CD4-positive, CD25-positive, alpha-beta regulatory T cell (primary cell): ENCODE results near the gene IGFL1. TPM values are rescaled to one million over a fixed set of nuclear protein-coding genes. Genes with fewer than 3 reads are reported as not detected.
"Not testable (repeated sequence)": the region's sequence is repeated elsewhere in the genome, so short reads cannot be mapped to it uniquely, and the experiment has no call there.

Experiments
- ATAC-seq, 2 donors: fragments of 150-1000 bp; cut with Tn5 transposase; one replicate each; pipeline ENCODE4 v1.10.0; 2021; ENCODE audit warnings: low read depth in 2 of 2, moderate number of reproducible peaks in 2 of 2, moderate library complexity in 1 of 2
- DNase-seq, 3 donors: peaks; one replicate each; pipeline versions ENCODE4 v3.0.0 to v3.0.0-alpha.2; 2012 to 2022; ENCODE audit warnings: mixed read lengths in 1 of 3
- H3K27ac ChIP-seq: one replicate; pipeline ENCODE4 v1.7.0; 2013; ENCODE audit warnings: mild to moderate bottlenecking, low read length; ENCODE audit not compliant: insufficient read depth, poor library complexity, severe bottlenecking
- H3K27me3 ChIP-seq: one replicate; pipeline ENCODE4 v1.7.0; 2013; ENCODE audit warnings: low read length; ENCODE audit not compliant: control insufficient read depth, insufficient read depth
- H3K36me3 ChIP-seq: one replicate; pipeline ENCODE4 v1.7.0; 2013; ENCODE audit warnings: mild to moderate bottlenecking, low read length, moderate library complexity; ENCODE audit not compliant: control insufficient read depth, insufficient read depth
- H3K4me1 ChIP-seq: 2 replicates; pipeline ENCODE4 v1.7.0; 2013; ENCODE audit warnings: mild to moderate bottlenecking, low read length; ENCODE audit not compliant: insufficient read depth, control insufficient read depth, poor library complexity, severe bottlenecking
- H3K4me3 ChIP-seq: one replicate; pipeline ENCODE4 v1.7.0; 2013; ENCODE audit warnings: low read depth, mild to moderate bottlenecking, low read length, moderate library complexity
- H3K9me3 ChIP-seq, 2 experiments: 1 replicate in 1 of 2; 2 replicates in 1 of 2; pipeline ENCODE4 v1.7.0; 2013; ENCODE audit warnings: low read length in 2 of 2, mild to moderate bottlenecking in 1 of 2, moderate library complexity in 1 of 2; ENCODE audit not compliant: control insufficient read depth in 2 of 2
- H3K27ac Mint-ChIP-seq, 3 donors: one replicate each; pipeline ENCODE4 v1.8.0; 2020 to 2022; ENCODE audit warnings: mild to moderate bottlenecking in 3 of 3, mixed read lengths in 3 of 3, moderate library complexity in 2 of 3
- H3K27me3 Mint-ChIP-seq: one replicate; pipeline ENCODE4 v1.8.0; 2022; ENCODE audit warnings: mild to moderate bottlenecking, mixed read lengths
- H3K36me3 Mint-ChIP-seq: one replicate; pipeline ENCODE4 v1.8.0; 2020; ENCODE audit warnings: mixed read lengths
- H3K4me1 Mint-ChIP-seq, 4 donors: one replicate each; pipeline ENCODE4 v1.8.0; 2020 to 2022; ENCODE audit warnings: mixed read lengths in 4 of 4, mild to moderate bottlenecking in 1 of 4
- H3K4me3 Mint-ChIP-seq, 4 donors: one replicate each; pipeline ENCODE4 v1.8.0; 2020 to 2022; ENCODE audit warnings: mild to moderate bottlenecking in 4 of 4, mixed read lengths in 4 of 4, moderate library complexity in 3 of 4
- H3K9me3 Mint-ChIP-seq, 7 donors: one replicate each; pipeline ENCODE4 v1.8.0; 2020 to 2022; ENCODE audit warnings: mixed read lengths in 7 of 7, mild to moderate bottlenecking in 3 of 7, moderate library complexity in 2 of 7
- polyA plus RNA-seq, 4 donors: library from polyadenylated mRNA; unstranded; fragments of 300-500 nt; fragmentation: Illumina TruSeq; gene quantifications; one replicate each; pipeline ENCODE4 v1.2.3, GENCODE V29; 2021
- total RNA-seq: library from RNA; stranded (reverse); gene quantifications from one replicate; pipeline ENCODE4 v1.2.3, GENCODE V29; 2022

Gene IGFL1
- total and polyA plus RNA-seq, 5 donors from 2014 or later, result not detected

DNA sequence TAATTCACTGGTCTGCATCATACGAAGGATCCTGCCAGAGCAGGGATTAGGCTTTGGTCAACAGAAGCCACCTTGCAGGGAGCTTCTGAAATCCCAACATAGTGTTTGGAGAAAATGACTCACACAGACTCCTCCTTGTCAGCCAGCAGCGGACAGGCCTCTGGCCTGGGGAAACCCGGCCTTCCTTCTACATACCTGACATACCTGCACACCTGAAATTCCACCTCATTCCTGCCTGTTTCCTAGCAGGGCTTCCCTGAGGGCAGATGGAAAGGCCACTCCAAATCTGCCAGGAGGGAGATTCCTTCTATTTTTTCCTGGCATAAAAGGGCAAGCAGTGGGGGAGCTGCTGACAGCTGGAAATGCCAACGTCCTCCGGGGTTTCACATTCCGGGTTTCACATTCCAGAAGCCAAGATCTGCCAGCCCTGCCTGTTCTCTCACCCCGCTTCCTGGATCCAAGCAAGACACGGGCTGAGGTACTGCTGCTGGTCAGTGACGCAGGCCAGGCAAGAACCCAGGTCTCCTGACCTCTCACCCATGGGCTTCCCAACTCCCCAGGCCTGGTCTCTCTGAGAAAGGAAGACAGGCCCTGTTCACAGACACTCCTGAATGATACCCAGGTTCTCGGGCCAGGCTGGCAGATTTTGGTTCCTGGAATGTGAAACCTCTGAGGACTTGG, 18.2 kb upstream of the IGFL1 start:
- H3K36me3 Mint-ChIP-seq, result no peaks in the 10 kb centered on the region
- no peak for ATAC-seq
- H3K27me3 ChIP-seq, result no peaks in the 10 kb centered on the region
- H3K4me1 ChIP-seq, result no peaks in the 10 kb centered on the region
- H3K9me3 Mint-ChIP-seq, result peaks cover 0 to 4% (median 0%) of the 10 kb centered on the region in 7 donors
- H3K36me3 ChIP-seq, result no peaks in the 10 kb centered on the region
- no peak overlapping the region for H3K4me3 Mint-ChIP-seq
- DNase-seq, result no peak
- H3K4me1 Mint-ChIP-seq, result peaks cover 0 to 6% (median 3%) of the 10 kb centered on the region in 4 donors
- H3K9me3 ChIP-seq, result no peaks in the 10 kb centered on the region
- no peak overlapping the region for H3K4me3 ChIP-seq
- H3K27ac ChIP-seq, result no peak overlapping the region
- peaks cover 6% of the 10 kb centered on the region for H3K27me3 Mint-ChIP-seq
- no peak overlapping the region for H3K27ac Mint-ChIP-seq

DNA sequence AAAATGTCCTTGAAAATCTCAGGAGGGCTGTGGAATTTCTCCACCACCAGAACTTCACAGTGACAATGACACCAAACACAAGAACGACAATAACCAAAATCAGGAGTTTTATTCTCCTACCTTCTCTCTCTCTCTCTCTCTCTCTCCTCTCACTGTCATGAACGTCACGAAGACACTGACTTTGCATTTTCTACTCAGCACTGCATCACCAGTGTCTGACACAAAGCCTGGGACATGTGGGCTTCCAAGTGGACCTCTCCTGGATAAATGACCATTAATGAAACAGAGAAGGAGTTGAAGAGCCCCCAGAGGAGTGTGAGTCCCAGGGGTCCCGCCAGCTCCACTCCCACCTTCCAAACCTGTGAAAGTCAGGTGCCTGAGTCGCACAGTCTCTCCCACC, 16.9 kb upstream of the IGFL1 start:
- ATAC-seq, H3K4me1 ChIP-seq, H3K9me3 ChIP-seq, H3K4me3 ChIP-seq, H3K9me3 Mint-ChIP-seq, H3K27me3 Mint-ChIP-seq, H3K4me3 Mint-ChIP-seq, H3K27ac ChIP-seq, H3K27me3 ChIP-seq, DNase-seq, H3K4me1 Mint-ChIP-seq, H3K36me3 ChIP-seq, H3K36me3 Mint-ChIP-seq: not testable (repeated sequence)
- H3K27ac Mint-ChIP-seq, result peak overlapping the region in 1 of 3 donors; percentile 81

DNA sequence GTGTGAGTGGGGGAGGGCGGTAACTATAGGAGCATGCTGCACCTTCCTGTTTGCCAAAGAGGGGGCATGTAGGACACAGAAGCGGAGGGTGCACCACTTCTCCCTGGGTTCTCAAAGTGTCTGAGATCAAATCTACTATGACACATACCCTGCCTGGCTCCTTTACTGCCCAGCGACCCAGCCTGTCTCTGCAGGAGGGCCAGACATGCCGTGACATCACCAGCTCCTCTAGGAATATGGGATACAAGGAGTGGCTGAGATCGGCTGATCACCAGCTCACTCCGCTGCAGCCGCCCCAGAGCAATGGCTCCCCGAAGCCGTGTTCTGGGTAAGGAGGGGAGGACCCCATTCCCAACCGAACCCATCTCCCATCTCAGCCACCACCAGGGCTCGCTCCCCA, 16.4 kb upstream of the IGFL1 start:
- peaks cover 8% of the 10 kb centered on the region for H3K27me3 Mint-ChIP-seq
- H3K4me3 Mint-ChIP-seq, result no peak overlapping the region
- Histone ChIP-seq H3K4me1 (no peaks in the 10 kb centered on the region), H3K36me3 (no peaks in the 10 kb centered on the region), H3K27me3 (no peaks in the 10 kb centered on the region), H3K27ac (no peak overlapping the region), H3K9me3 (no peaks in the 10 kb centered on the region), H3K4me3 (no peak overlapping the region)
- no peak overlapping the region for H3K27ac Mint-ChIP-seq
- H3K9me3 Mint-ChIP-seq, result peaks cover 0 to 6% (median 0%) of the 10 kb centered on the region in 7 donors
- DNase-seq (no peak), ATAC-seq (no peak)
- no peaks in the 10 kb centered on the region for H3K36me3 Mint-ChIP-seq
- H3K4me1 Mint-ChIP-seq, result peaks cover 0 to 6% (median 3%) of the 10 kb centered on the region in 4 donors

DNA sequence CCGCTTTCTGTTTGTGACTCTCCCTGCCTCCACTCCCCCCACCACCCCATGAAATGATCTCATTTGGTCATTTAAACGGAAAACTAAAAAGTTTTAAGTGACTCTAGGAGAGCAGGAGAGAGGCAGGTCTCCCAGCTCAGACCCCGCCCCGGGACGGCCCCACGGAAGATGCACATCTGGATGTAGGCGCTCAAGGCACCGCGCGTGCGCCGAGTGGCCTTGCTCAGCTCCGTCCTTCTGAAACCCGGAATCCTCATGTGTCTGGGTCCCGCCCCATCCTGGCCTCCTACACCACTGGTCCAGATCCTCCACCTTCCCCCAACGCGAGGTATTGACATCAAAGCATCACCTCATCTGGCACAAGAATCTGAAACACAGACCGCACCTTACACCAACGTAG, 15.7 kb upstream of the IGFL1 start:
- Histone ChIP-seq H3K9me3 (no peaks in the 10 kb centered on the region), H3K4me3 (no peak overlapping the region), H3K36me3 (no peaks in the 10 kb centered on the region), H3K27me3 (no peaks in the 10 kb centered on the region), H3K27ac (no peak overlapping the region), H3K4me1 (no peaks in the 10 kb centered on the region)
- Mint-ChIP-seq H3K36me3 (no peaks in the 10 kb centered on the region), H3K4me1 (peaks cover 0 to 5% (median 2%) of the 10 kb centered on the region in 4 donors), H3K4me3 (no peak overlapping the region), H3K27ac (no peak overlapping the region), H3K27me3 (peaks cover 8% of the 10 kb centered on the region), H3K9me3 (peaks cover 0 to 6% (median 0%) of the 10 kb centered on the region in 7 donors)
- ATAC-seq, result no peak
- DNase-seq, result no peak

DNA sequence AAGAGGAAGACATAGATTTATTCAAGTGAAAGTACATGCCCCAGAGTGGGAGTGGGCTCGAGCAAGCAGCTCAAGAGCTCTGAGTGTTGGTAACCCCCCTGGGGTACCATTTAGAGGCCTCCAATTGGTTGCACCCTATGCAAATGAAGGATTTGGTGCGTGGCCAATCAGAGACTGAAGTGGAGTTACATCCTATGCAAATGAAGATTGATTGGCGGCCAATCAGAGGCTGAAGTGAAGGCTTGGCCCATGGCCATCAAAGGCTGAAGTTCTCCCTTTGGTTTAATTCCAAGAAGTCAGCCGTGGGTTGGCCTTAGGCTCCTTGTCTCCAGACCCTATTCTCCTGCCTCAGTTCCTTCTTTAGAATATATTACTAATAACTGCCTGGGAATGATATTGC, 12.9 kb upstream of the IGFL1 start:
- DNase-seq (no peak), ATAC-seq (no peak)
- no peak overlapping the region for H3K4me3 ChIP-seq
- H3K36me3 ChIP-seq, result no peaks in the 10 kb centered on the region
- peaks cover 13% of the 10 kb centered on the region for H3K27me3 Mint-ChIP-seq
- H3K27ac ChIP-seq, result no peak overlapping the region
- no peaks in the 10 kb centered on the region for H3K27me3 ChIP-seq
- H3K9me3 Mint-ChIP-seq, result peaks cover 0 to 3% (median 0%) of the 10 kb centered on the region in 7 donors
- H3K4me3 Mint-ChIP-seq, result no peak overlapping the region
- H3K4me1 Mint-ChIP-seq, result no peaks in the 10 kb centered on the region
- H3K4me1 ChIP-seq, result no peaks in the 10 kb centered on the region
- H3K36me3 Mint-ChIP-seq, result no peaks in the 10 kb centered on the region
- no peaks in the 10 kb centered on the region for H3K9me3 ChIP-seq
- H3K27ac Mint-ChIP-seq, result no peak overlapping the region

DNA sequence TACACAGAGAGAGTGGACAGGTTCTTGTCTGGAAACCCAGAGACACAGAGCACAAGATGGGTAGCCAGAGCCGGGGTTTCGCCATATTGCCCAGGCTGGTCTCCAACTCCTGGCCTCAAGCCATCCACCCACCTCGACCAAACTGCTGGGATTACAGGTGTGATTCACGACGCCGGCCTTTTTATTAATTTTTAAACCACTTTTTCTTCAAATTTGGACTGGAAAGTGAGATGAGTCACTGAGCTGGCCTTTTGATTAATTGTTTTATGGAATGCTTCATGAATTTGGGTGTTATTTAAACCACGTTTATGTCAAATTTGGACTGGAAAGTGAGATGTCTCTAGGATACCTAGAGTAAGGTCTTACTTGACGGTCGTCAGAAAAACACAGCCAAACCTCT, 12.1 kb upstream of the IGFL1 start:
- H3K4me1 Mint-ChIP-seq, result peaks cover 0 to 1% (median 0%) of the 10 kb centered on the region in 4 donors
- H3K36me3 ChIP-seq, result no peaks in the 10 kb centered on the region
- H3K4me3 ChIP-seq, result no peak overlapping the region
- peaks cover 22% of the 10 kb centered on the region for H3K27me3 Mint-ChIP-seq
- H3K27ac Mint-ChIP-seq, result no peak overlapping the region
- no peak overlapping the region for H3K27ac ChIP-seq
- no peaks in the 10 kb centered on the region for H3K9me3 ChIP-seq
- no peaks in the 10 kb centered on the region for H3K4me1 ChIP-seq
- no peaks in the 10 kb centered on the region for H3K27me3 ChIP-seq
- H3K36me3 Mint-ChIP-seq, result no peaks in the 10 kb centered on the region
- H3K9me3 Mint-ChIP-seq, result peaks cover 0 to 3% (median 0%) of the 10 kb centered on the region in 7 donors
- no peak for DNase-seq
- ATAC-seq, result no peak
- H3K4me3 Mint-ChIP-seq, result no peak overlapping the region

DNA sequence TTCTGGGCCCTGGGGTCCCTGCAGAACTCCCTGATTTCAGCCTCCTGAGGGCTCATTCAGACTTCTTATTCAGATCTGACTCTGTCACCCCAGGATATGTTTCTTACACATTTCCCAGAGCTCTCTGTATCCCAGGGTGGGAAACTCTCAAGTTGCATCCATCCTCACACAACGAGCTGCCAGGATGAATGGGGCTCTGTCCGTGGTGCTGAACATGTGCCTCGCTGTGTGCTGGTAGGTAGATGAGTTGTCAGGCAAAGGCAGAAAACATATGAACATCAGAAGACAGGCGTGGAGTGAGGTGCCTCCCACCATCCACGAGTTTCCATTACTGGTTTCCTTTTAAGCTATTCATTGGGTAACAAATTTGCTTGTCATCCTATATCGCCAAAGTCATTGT, 11.4 kb upstream of the IGFL1 start:
- Histone ChIP-seq H3K27ac (no peak overlapping the region), H3K4me3 (no peak overlapping the region), H3K9me3 (no peaks in the 10 kb centered on the region), H3K4me1 (no peaks in the 10 kb centered on the region), H3K36me3 (no peaks in the 10 kb centered on the region), H3K27me3 (no peaks in the 10 kb centered on the region)
- Mint-ChIP-seq H3K27ac (no peak overlapping the region), H3K4me3 (no peak overlapping the region), H3K4me1 (peaks cover 0 to 1% (median 0%) of the 10 kb centered on the region in 4 donors), H3K36me3 (no peaks in the 10 kb centered on the region), H3K9me3 (peaks cover 0 to 2% (median 0%) of the 10 kb centered on the region in 7 donors), H3K27me3 (peaks cover 22% of the 10 kb centered on the region)
- peak in 1 of 3 donors; percentile 28 for DNase-seq
- no peak for ATAC-seq

DNA sequence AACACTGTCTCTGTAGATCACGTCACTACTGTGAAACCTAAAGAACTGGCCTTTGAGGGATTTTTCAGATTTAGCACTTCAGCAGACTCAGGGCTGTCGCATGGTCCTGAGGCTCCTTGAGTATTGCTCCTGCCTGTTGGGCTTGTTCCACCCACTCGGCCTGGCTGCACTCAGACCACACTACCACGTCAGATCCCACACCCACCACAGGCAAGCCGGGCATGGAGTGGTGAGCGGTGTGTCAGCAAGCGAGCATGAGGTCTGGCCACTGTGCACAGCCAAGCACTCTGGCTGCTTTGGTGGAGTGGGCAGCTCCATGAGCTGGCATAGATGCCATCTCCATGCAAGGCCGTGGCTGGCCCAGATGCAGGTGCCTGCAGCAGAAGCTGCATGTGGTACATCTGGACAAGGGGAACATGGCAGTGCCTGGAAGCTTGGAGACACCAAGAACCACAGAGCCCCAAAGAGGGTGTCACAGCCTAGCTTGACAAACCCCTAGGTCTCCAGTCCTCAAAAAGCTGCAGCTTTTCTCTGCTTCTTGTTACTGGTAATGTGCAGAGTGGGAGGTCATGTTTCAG, 9.4 kb upstream of the IGFL1 start:
- H3K27me3 Mint-ChIP-seq, result peaks cover 27% of the 10 kb centered on the region
- H3K4me3 Mint-ChIP-seq, result no peak overlapping the region
- Histone ChIP-seq H3K36me3 (no peaks in the 10 kb centered on the region), H3K4me1 (no peaks in the 10 kb centered on the region), H3K27me3 (no peaks in the 10 kb centered on the region), H3K27ac (no peak overlapping the region), H3K4me3 (no peak overlapping the region), H3K9me3 (no peaks in the 10 kb centered on the region)
- peaks cover 0 to 5% (median 0%) of the 10 kb centered on the region in 7 donors for H3K9me3 Mint-ChIP-seq
- DNase-seq (no peak), ATAC-seq (no peak)
- H3K27ac Mint-ChIP-seq, result peak overlapping the region in 1 of 3 donors; percentile 71
- peaks cover 0 to 1% (median 0%) of the 10 kb centered on the region in 4 donors for H3K4me1 Mint-ChIP-seq
- no peaks in the 10 kb centered on the region for H3K36me3 Mint-ChIP-seq
